SKM-1 treated with dmso at 0.1 percent for 144 hours (cell line): ENCODE data around the gene LEFTY1.

Source experiments
- DNase-seq: peaks from one replicate; lab custom pipeline; 2025; ENCODE audit not compliant: unreplicated experiment; lab: John Stamatoyannopoulos, UW

The LEFTY1 gene

DNA sequence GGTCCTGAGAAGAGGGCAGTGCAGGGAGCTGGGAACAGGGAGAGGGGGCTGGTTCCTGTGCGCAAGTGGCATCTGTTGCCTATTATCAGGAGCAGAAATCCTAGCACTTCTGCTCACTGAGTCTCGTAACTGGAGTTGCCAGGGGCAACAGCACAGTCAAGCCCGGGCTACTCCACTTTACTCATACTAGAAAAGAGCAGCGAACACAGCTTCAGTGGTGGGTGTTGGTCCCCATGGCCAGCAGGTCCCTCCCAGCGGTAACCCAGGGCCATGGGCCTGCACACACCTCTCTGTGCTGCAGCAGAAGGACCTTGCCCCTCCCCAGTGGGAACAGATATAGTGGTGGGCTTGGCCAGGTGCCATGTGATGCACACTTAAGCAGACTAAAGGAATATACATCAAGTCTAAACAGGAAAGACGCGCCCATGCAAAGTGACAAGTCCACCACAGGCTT is 26.6 kb upstream of the LEFTY1 start:
- no peak for DNase-seq

DNA sequence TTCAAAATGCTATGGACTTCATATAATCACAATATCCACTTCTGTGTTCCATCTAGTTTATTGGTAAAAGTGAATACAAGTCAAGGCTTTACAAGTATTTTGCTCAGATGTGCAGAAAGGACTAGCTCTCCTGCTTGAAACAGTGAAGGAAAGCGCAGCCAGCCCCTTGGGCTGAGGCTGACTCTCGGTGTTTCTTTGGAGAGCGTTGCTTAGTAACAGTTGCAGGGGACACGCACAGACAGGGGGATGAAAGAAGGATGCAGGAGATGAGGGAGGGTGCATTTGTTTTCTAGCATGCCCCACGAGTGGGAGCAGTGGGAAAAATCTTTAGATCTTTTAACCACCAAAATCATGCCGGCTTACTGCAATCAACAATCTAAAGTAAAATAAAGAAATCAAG is 26.0 kb upstream of the LEFTY1 start:
- no peak for DNase-seq

DNA sequence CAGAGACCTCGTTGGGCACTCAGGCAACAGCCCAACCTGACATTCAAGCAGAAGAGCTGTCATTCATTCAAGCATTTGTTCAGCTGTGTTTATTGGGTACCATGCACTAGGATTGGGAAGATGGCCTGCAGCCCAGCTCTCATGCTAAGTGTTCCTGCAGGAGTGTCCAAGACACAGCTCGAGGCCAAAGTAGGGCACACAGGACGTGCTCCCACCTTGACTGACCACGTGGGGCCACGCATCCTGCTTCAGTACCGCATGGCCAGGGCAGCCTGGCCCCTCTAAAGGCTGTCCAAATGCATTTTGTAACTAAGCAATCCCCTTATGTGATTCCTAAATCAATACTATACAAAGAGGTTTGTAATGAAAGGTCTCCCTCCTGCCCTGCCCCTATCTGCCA is 25.4 kb upstream of the LEFTY1 start:
- no peak for DNase-seq

- DNase-seq = no peak
Observed at GRCh38 chr1:225911191-225912130, 22.5 kb upstream of the LEFTY1 start.

DNA sequence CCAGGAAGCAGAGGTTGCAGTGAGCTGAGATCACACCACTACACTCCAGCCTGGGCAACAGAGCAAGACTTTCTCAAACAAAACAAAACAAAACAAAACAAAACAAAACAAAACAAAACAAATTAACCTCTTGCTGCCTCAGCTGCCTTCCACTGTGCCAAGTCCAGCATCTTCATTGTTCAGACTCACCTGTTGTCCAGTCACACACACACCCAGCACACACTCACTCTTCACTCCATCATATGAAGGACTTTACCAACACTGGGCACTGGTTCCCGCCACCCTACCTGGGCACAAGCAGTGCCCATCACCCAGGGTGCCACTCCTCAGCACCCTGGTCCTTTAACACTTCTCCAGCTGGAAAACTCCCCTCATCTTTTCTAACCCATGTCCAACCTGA is 20.5 kb upstream of the LEFTY1 start:
- DNase-seq = no peak

GRCh38 chr1:225908773-225909172 is 19.8 kb upstream of the LEFTY1 start:
- DNase-seq = no peak

DNA sequence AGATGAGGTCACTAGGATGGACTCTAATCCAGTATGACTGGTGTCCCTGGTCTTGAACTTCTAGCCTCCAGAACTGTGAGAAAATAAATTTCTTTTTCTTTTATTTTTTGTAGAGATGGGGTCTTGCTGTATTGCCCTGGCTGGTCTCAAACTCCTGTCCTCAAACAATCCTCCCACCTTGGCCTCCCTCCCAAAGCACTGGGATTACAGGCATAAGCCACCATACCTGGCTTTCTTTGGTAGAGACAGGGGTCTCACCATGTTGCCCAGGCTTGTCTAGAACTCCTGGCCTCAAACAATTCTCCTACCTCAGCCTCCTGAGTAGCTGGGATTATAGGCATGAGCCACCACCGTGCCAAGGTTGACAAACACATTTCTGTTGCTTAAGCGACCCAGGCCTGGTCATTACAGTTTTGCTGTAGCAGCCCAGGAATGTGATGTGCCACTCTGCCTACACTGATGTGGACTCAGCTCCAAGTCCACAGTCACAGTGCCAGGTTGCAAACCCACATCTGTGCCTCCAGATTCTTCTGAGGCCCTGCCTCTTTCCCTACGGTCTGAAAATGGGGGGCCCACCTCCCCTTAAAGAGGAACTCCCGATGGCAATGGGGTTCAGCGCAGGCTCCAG is 19.2 kb upstream of the LEFTY1 start:
- no peak for DNase-seq

DNA sequence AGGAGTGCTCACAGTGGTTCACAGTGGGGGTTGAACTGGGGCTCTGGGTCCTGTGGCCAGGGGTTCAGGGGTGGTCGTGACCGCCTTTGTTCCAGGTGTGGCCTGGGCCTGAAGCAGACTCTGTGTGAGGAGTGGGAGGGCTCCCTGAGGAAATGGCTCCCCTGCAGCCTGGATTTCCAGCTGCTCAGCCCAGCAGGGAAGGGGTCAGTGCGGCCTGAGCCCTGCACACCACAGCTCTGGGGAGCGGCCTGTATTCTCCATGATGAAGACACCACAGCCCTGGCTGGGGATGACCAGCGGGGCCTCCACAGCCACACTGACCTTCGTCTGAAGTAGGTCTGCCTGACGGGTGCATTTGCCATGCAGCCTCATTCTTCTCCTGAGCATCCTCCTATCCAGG is 18.4 kb upstream of the LEFTY1 start:
- DNase-seq = no peak

DNA sequence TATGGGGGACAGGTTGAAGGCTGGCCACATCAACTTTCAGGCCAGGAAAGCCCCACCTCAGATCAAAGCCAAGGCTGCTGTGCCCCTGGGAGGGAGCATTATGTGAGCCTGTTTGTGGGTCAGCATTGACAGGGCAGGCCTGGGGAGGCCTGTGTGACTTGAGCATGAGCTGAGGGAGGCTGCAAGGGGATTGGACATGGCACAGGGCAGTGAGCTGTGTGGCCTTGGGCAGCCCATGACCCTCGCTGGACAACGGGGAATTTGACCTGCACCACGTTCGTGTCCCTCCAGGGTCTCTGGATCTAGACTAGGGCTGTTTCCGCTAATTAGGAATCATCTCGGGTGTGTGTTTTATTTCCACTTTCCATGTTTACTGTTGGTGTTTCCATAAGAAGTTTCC is 17.5 kb upstream of the LEFTY1 start:
- no peak for DNase-seq

GRCh38 chr1:225903623-225904022 is 14.7 kb upstream of the LEFTY1 start:
- no peak for DNase-seq

DNA sequence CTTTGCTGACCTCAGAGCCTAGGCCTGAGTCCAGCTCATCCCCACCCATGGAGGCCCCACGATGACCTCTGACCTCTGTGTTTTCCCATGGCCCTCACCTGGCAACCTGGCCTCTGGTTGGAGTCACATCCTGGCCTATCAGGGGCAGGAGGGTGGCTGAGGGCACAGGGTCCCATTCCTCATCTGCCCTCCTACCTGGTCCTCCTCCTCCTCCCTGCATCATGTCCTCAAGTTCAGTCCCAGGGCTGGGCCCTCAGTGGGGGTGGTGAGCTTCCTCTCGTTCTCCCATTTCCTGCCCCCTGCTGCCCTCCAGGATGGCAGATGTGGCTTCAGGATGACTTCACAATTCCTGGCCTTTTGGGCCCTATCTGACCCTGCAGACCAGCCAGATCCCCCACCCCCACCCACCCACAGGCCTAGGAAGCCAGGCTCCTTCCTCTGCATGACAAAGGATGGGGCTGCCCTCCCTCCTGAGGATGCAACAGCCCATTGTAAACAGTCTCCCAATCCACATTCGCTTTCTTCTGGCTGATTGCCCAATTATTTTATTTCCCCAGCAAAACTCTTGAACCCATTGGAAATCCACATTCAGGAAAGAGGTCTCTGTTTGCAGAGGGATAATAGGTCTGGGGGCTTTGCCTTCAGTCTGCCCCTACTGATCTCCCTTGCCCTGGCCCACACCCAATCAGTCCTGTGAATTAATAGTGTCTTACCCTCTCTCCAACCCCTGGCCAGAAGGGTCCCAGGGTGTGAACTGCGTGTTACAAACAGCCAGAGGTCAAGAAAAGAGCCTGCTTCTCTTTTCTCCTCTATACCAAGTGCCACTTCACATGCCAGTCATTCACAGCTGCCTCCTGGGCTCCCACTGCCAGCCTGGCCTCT is 10.3 kb upstream of the LEFTY1 start:
- no peak for DNase-seq

GRCh38 chr1:225897595-225898514 is 8.9 kb upstream of the LEFTY1 start:
- DNase-seq = no peak

GRCh38 chr1:225896937-225897549 is 8.1 kb upstream of the LEFTY1 start:
- no peak for DNase-seq

GRCh38 chr1:225896494-225896893 is 7.5 kb upstream of the LEFTY1 start:
- DNase-seq = no peak

- DNase-seq = no peak
Observed at GRCh38 chr1:225892307-225892706, 3.4 kb upstream of the LEFTY1 start.

DNA sequence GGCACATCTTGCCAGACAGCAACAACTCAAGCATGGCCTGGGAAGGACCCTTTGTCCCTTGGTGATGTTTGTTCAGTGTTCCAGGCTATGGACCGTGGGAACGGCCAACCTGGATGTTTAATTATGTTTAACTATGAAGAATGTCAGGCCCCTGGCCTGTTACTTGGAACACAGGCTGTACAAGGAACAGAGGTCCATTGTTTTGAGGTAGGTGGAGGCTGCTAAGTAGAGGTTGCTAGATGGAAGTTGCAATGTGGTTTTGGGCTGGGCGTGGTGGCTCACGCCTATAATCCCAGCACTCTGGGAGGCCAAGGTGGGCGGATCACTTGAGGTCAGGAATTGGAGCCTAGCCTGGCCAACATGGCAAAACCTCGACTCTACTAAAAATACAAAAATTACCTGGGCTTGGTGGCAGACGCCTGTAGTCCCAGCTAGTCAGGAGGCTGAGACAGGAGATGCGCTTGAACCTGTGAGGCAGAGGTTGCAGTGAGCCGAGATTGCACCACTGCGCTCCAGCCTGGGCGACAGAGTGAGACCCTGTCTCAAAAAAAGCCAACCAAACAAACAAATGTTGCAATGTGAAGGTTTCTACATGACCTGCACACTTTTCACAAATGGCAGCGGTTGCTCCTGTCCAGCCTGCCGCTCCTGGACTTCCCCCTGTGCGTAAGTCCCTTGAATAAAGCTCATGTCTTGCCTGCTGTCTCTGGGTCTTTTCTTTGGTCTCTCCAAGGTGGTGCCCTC is 2.5 kb upstream of the LEFTY1 start:
- DNase-seq = no peak

- DNase-seq = no peak
Observed at GRCh38 chr1:225890346-225891228, 1.6 kb upstream of the LEFTY1 start.

DNA sequence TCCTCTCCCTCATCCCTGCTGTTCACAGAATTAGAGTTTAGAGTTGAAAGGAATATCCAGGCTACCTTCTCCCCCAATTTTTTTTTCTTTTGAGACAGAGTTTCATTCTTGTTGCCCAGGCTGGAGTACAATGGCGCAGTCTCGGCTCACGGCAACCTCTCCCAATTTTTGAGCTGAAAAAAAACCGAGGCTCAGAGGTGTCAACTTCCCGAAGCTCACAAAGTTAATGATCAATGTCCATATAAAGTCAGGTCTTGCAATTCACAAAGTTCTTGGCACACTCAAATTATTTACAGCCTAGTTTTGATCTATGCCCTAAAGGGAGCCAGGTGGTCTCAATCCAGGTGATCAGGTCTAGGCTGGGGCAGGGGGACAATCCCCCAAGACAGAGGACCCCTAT is 797 bp upstream of the LEFTY1 start:
- no peak for DNase-seq
